CD4-positive, alpha-beta memory T cell (primary cell): ENCODE results near the gene EPX. TPM values are rescaled to one million over a fixed set of nuclear protein-coding genes. Genes with fewer than 3 reads are reported as not detected.

ENCODE experiments used
- CTCF ChIA-PET: fragments of 350-600 bp; sonication (Branson Sonifier 250); formaldehyde crosslinking; loops from one replicate; lab custom pipeline; 2021; ENCODE audit warnings: inconsistent platforms; ENCODE audit not compliant: partially characterized antibody; lab: Charles Lee
- POLR2A ChIA-PET: fragments of 350-600 bp; sonication (Branson Sonifier 250); formaldehyde crosslinking; loops from one replicate; lab custom pipeline; 2021; ENCODE audit not compliant: partially characterized antibody; lab: Charles Lee
- DNase-seq, 5 donors: peaks; one replicate each; pipeline versions ENCODE4 v3.0.0 to v3.0.0-alpha.2; 2020 to 2022; ENCODE audit warnings: mixed read lengths in 1 of 5
- H3K27ac ChIP-seq: one replicate; pipeline ENCODE4 v1.7.0; 2013; ENCODE audit warnings: low read depth, low read length
- H3K27me3 ChIP-seq: 2 replicates; pipeline ENCODE4 v1.7.0; 2013; ENCODE audit warnings: mild to moderate bottlenecking, low read length, moderate library complexity; ENCODE audit not compliant: insufficient read depth
- H3K36me3 ChIP-seq: 2 replicates; pipeline ENCODE4 v1.7.0; 2013; ENCODE audit warnings: mild to moderate bottlenecking, low read length, moderate library complexity; ENCODE audit not compliant: insufficient read depth
- H3K4me1 ChIP-seq: 2 replicates; pipeline ENCODE4 v1.7.0; 2013; ENCODE audit warnings: mild to moderate bottlenecking, low read length, moderate library complexity; ENCODE audit not compliant: insufficient read depth
- H3K4me3 ChIP-seq, 2 donors: one replicate each; pipeline ENCODE4 v1.7.0; 2013; ENCODE audit warnings: low read length in 2 of 2, mild to moderate bottlenecking in 1 of 2
- H3K9me3 ChIP-seq, 2 donors: one replicate each; pipeline ENCODE4 v1.7.0; 2013; ENCODE audit warnings: low read length in 2 of 2, control low read depth in 1 of 2; ENCODE audit not compliant: control insufficient read depth in 1 of 2
- H3K27ac Mint-ChIP-seq, 7 donors: one replicate each; pipeline ENCODE4 v1.8.0; 2020 to 2021; ENCODE audit warnings: mixed read lengths in 7 of 7, mild to moderate bottlenecking in 6 of 7, inconsistent platforms in 3 of 7, moderate library complexity in 3 of 7
- H3K27me3 Mint-ChIP-seq, 2 donors: one replicate each; pipeline ENCODE4 v1.8.0; 2020 to 2021; ENCODE audit warnings: mixed read lengths in 2 of 2
- H3K36me3 Mint-ChIP-seq, 2 donors: one replicate each; pipeline ENCODE4 v1.8.0; 2020 to 2021; ENCODE audit warnings: mixed read lengths in 2 of 2, inconsistent platforms in 1 of 2, mild to moderate bottlenecking in 1 of 2
- H3K4me1 Mint-ChIP-seq, 4 donors: one replicate each; pipeline ENCODE4 v1.8.0; 2020 to 2021; ENCODE audit warnings: mixed read lengths in 4 of 4, mild to moderate bottlenecking in 1 of 4
- H3K4me3 Mint-ChIP-seq, 8 donors: one replicate each; pipeline ENCODE4 v1.8.0; 2020 to 2021; ENCODE audit warnings: mixed read lengths in 8 of 8, mild to moderate bottlenecking in 7 of 8, moderate library complexity in 6 of 8, inconsistent platforms in 3 of 8
- H3K9me3 Mint-ChIP-seq, 8 donors: one replicate each; pipeline ENCODE4 v1.8.0; 2020 to 2021; ENCODE audit warnings: mixed read lengths in 8 of 8, mild to moderate bottlenecking in 5 of 8, inconsistent platforms in 3 of 8, moderate library complexity in 1 of 8
- intact Hi-C: fragments of 100-400 bp; cut with micrococcal nuclease; formaldehyde crosslinking; loops from one replicate; pipeline ENCODE4 v1.15.1; 2023
- polyA plus RNA-seq, 2 donors: library from polyadenylated mRNA; unstranded; fragments of 300-500 nt; fragmentation: Illumina TruSeq; gene quantifications; one replicate each; pipeline ENCODE4 v1.2.3, GENCODE V29; 2021
- total RNA-seq, 2 experiments: library from RNA; stranded (reverse); gene quantifications; one replicate each; pipeline ENCODE4 v1.2.3, GENCODE V29; 2021

EPX gene
- total and polyA plus RNA-seq, 4 experiments from 2014 or later: not detected

GRCh38 chr17:58204796-58205195, 12.3 kb downstream of the EPX start:
- ChIA-PET CTCF (interaction anchor here (0.8 kb wide), 1 partner anchor 45 kb away, joined by 4 read pairs; no protein-coding TSS in a partner anchor), POLR2A (no interaction called here)
- peaks cover 6% of the 10 kb centered on the region for H3K36me3 ChIP-seq
- Mint-ChIP-seq H3K36me3 (peaks cover 17 to 30% of the 10 kb centered on the region in 2 donors), H3K4me3 (no peak overlapping the region), H3K9me3 (peaks cover 0 to 2% (median 0%) of the 10 kb centered on the region in 8 donors), H3K4me1 (peaks cover 0 to 4% (median 1%) of the 10 kb centered on the region in 4 donors), H3K27me3 (peaks cover 0 to 2% of the 10 kb centered on the region in 2 donors), H3K27ac (no peak overlapping the region)
- H3K9me3 ChIP-seq: no peaks in the 10 kb centered on the region
- H3K27ac ChIP-seq: no peak overlapping the region
- no peaks in the 10 kb centered on the region for H3K27me3 ChIP-seq
- no peak for DNase-seq
- no peaks in the 10 kb centered on the region for H3K4me1 ChIP-seq
- H3K4me3 ChIP-seq: no peak overlapping the region
- intact Hi-C loops: no loop called here

GRCh38 chr17:58205936-58206335, 13.4 kb downstream of the EPX start:
- H3K27ac ChIP-seq: no peak overlapping the region
- H3K9me3 Mint-ChIP-seq: no peaks in the 10 kb centered on the region
- no peaks in the 10 kb centered on the region for H3K9me3 ChIP-seq
- peaks cover 10% of the 10 kb centered on the region for H3K36me3 ChIP-seq
- H3K4me3 ChIP-seq: no peak overlapping the region
- no peaks in the 10 kb centered on the region for H3K4me1 Mint-ChIP-seq
- H3K4me1 ChIP-seq: no peaks in the 10 kb centered on the region
- no peaks in the 10 kb centered on the region for H3K27me3 Mint-ChIP-seq
- DNase-seq: no peak
- H3K27me3 ChIP-seq: no peaks in the 10 kb centered on the region
- no peak overlapping the region for H3K4me3 Mint-ChIP-seq
- no peak overlapping the region for H3K27ac Mint-ChIP-seq
- intact Hi-C loops: no loop called here
- peaks cover 27 to 42% of the 10 kb centered on the region in 2 donors for H3K36me3 Mint-ChIP-seq
- ChIA-PET CTCF (no interaction called here), POLR2A (no interaction called here)

- no peak for DNase-seq
- Mint-ChIP-seq H3K9me3 (no peaks in the 10 kb centered on the region), H3K4me3 (no peak overlapping the region), H3K4me1 (no peaks in the 10 kb centered on the region), H3K27ac (no peak overlapping the region), H3K36me3 (peaks cover 38 to 52% of the 10 kb centered on the region in 2 donors), H3K27me3 (no peaks in the 10 kb centered on the region)
- Histone ChIP-seq H3K4me1 (no peaks in the 10 kb centered on the region), H3K9me3 (no peaks in the 10 kb centered on the region), H3K27ac (no peak overlapping the region), H3K27me3 (no peaks in the 10 kb centered on the region), H3K4me3 (no peak overlapping the region), H3K36me3 (peaks cover 12% of the 10 kb centered on the region)
- intact Hi-C loops: no loop called here
- ChIA-PET POLR2A (no interaction called here), CTCF (no interaction called here)
These were observed 14.9 kb downstream of the EPX start for GRCh38 chr17:58207451-58207850.

GRCh38 chr17:58208344-58208743, 15.8 kb downstream of the EPX start:
- no peaks in the 10 kb centered on the region for H3K4me1 ChIP-seq
- CTCF ChIA-PET: no interaction called here
- Mint-ChIP-seq H3K4me1 (no peaks in the 10 kb centered on the region), H3K4me3 (no peak overlapping the region), H3K9me3 (no peaks in the 10 kb centered on the region), H3K27ac (peak overlapping the region in 1 of 7 donors; percentile 13), H3K27me3 (no peaks in the 10 kb centered on the region), H3K36me3 (peaks cover 45 to 60% of the 10 kb centered on the region in 2 donors)
- intact Hi-C loops: no loop called here
- no peak overlapping the region for H3K4me3 ChIP-seq
- POLR2A ChIA-PET: no interaction called here
- H3K36me3 ChIP-seq: peaks cover 18% of the 10 kb centered on the region
- H3K9me3 ChIP-seq: no peaks in the 10 kb centered on the region
- no peaks in the 10 kb centered on the region for H3K27me3 ChIP-seq
- H3K27ac ChIP-seq: no peak overlapping the region
- no peak for DNase-seq

- ChIA-PET CTCF (interaction anchor here (1.4 to 3.2 kb wide), 2 partner anchors 11 to 88 kb away, joined by 3 to 17 read pairs; no protein-coding TSS in a partner anchor), POLR2A (no interaction called here)
- H3K9me3 Mint-ChIP-seq: no peaks in the 10 kb centered on the region
- Histone ChIP-seq H3K4me1 (no peaks in the 10 kb centered on the region), H3K4me3 (no peak overlapping the region), H3K36me3 (peaks cover 22% of the 10 kb centered on the region), H3K9me3 (no peaks in the 10 kb centered on the region), H3K27me3 (no peaks in the 10 kb centered on the region), H3K27ac (no peak overlapping the region)
- intact Hi-C loops: no loop called here
- H3K27me3 Mint-ChIP-seq: no peaks in the 10 kb centered on the region
- no peak overlapping the region for H3K4me3 Mint-ChIP-seq
- DNase-seq: no peak
- no peaks in the 10 kb centered on the region for H3K4me1 Mint-ChIP-seq
- H3K36me3 Mint-ChIP-seq: peaks cover 50 to 77% of the 10 kb centered on the region in 2 donors
- H3K27ac Mint-ChIP-seq: no peak overlapping the region
These were observed 18.4 kb downstream of the EPX start for GRCh38 chr17:58210922-58211321.

- ChIA-PET POLR2A (interaction anchor here (1.4 kb wide), 1 partner anchor 102 kb away, joined by 3 read pairs; no protein-coding TSS in a partner anchor), CTCF (interaction anchor here (0.6 to 1.1 kb wide), 2 partner anchors 17 to 203 kb away, joined by 4 read pairs; no protein-coding TSS in a partner anchor)
- Mint-ChIP-seq H3K9me3 (no peaks in the 10 kb centered on the region), H3K27ac (peak overlapping the region in 1 of 7 donors; percentile 40), H3K36me3 (peaks cover 29 to 57% of the 10 kb centered on the region in 2 donors), H3K27me3 (no peaks in the 10 kb centered on the region), H3K4me1 (peaks cover 15 to 22% (median 19%) of the 10 kb centered on the region in 4 donors), H3K4me3 (peak overlapping the region in 1 of 8 donors; percentile 25)
- Histone ChIP-seq H3K27me3 (no peaks in the 10 kb centered on the region), H3K4me3 (no peak overlapping the region), H3K36me3 (peaks cover 13% of the 10 kb centered on the region), H3K4me1 (peaks cover 15% of the 10 kb centered on the region), H3K27ac (no peak overlapping the region), H3K9me3 (no peaks in the 10 kb centered on the region)
- intact Hi-C loops: no loop called here
- no peak for DNase-seq
These were observed 23.2 kb downstream of the EPX start for GRCh38 chr17:58215685-58216084.

GRCh38 chr17:58217766-58218165, 25.2 kb downstream of the EPX start:
- Mint-ChIP-seq H3K27ac (peak overlapping the region; percentile 18 to 94 (median 84)), H3K9me3 (no peaks in the 10 kb centered on the region), H3K4me3 (peak overlapping the region; percentile 10 to 99 (median 38)), H3K4me1 (peaks cover 19 to 28% (median 23%) of the 10 kb centered on the region in 4 donors), H3K27me3 (no peaks in the 10 kb centered on the region), H3K36me3 (peaks cover 14 to 41% of the 10 kb centered on the region in 2 donors)
- Histone ChIP-seq H3K36me3 (peaks cover 7% of the 10 kb centered on the region), H3K27me3 (no peaks in the 10 kb centered on the region), H3K4me3 (no peak overlapping the region), H3K9me3 (no peaks in the 10 kb centered on the region), H3K4me1 (peaks cover 15% of the 10 kb centered on the region), H3K27ac (no peak overlapping the region)
- DNase-seq: no peak
- CTCF ChIA-PET: interaction anchor here (0.6 to 1.6 kb wide), 2 partner anchors 18 to 270 kb away, joined by 3 to 6 read pairs; partner anchors contain the start of gene HSF5
- intact Hi-C loops: loop anchor here (2.0 kb wide), 3 partner anchors 65 to 937 kb away; partner anchors contain the start of genes DYNLL2, PRR11 and SKA2
- POLR2A ChIA-PET: interaction anchor here (1.3 to 2.4 kb wide), 3 partner anchors 115 to 414 kb away, joined by 3 to 11 read pairs (median 4); partner anchors contain the start of gene SUPT4H1
